ENCODE measurements around the gene ZKSCAN8.

Gene ZKSCAN8

DNA sequence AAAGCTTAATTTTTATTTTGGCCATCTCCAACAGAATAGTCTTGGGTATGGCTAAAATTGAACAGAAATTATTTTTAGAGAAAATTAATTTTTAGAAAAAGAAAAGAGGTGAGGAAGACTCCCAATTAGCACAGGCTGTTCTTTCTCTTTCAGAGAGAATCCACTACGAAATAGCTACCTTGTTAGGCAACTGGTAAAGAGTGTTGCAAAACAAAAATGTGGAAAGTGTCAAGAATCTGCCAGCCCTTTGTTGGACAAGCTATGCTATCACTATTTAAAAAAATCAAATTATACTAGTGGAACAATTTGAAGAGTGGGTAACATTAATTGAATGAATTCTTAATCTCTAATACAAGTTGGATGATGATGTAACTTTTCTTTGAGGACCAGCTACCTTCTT, 64.2 kb downstream of the ZKSCAN8 start:
- Mint-ChIP-seq H3K4me1 (peaks cover 17% of the 10 kb centered on the region), H3K9me3 (peaks cover 47% of the 10 kb centered on the region), H3K27me3 (ENCODE audit: low read depth, poor library complexity) (peaks cover 94% of the 10 kb centered on the region), H3K27ac (no peak overlapping the region), H3K4me3 (no peak overlapping the region), H3K36me3 (ENCODE audit: low read depth) (no peaks in the 10 kb centered on the region)
- no peak for DNase-seq
- TF ChIP-seq, protein P1, sequence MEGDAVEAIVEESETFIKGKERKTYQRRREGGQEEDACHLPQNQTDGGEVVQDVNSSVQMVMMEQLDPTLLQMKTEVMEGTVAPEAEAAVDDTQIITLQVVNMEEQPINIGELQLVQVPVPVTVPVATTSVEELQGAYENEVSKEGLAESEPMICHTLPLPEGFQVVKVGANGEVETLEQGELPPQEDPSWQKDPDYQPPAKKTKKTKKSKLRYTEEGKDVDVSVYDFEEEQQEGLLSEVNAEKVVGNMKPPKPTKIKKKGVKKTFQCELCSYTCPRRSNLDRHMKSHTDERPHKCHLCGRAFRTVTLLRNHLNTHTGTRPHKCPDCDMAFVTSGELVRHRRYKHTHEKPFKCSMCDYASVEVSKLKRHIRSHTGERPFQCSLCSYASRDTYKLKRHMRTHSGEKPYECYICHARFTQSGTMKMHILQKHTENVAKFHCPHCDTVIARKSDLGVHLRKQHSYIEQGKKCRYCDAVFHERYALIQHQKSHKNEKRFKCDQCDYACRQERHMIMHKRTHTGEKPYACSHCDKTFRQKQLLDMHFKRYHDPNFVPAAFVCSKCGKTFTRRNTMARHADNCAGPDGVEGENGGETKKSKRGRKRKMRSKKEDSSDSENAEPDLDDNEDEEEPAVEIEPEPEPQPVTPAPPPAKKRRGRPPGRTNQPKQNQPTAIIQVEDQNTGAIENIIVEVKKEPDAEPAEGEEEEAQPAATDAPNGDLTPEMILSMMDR (IDR thresholded peaks at IDR 0.05) = no peak

DNA sequence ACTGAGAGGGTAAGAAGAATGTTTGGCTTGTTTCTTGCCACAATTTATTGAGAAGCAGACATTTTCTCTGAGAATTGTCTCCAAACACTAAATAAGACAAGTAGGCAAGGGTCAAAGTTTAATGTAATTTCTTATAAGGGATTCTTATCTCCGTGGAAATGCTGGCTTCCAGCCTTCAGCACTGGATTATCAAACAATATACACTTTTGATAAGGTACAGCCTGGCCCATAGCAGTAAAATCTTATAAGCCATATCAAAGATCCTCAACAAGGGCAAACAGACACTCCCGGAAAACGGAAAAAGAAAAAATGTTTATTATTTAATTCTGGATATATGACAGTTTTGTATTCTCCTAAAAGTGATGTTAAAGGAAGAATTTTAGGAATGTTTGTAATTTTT, 64.8 kb downstream of the ZKSCAN8 start:
- no peak for DNase-seq
- no peak overlapping the region for H3K27ac Mint-ChIP-seq
- peaks cover 18% of the 10 kb centered on the region for H3K4me1 Mint-ChIP-seq
- no peaks in the 10 kb centered on the region for H3K36me3 Mint-ChIP-seq (ENCODE audit: low read depth)
- TF ChIP-seq, protein P1 (IDR thresholded peaks at IDR 0.05) = no peak
- peak overlapping the region; percentile 87 for H3K4me3 Mint-ChIP-seq
- H3K27me3 Mint-ChIP-seq (ENCODE audit: low read depth, poor library complexity) = peaks cover 94% of the 10 kb centered on the region
- peaks cover 47% of the 10 kb centered on the region for H3K9me3 Mint-ChIP-seq

DNA sequence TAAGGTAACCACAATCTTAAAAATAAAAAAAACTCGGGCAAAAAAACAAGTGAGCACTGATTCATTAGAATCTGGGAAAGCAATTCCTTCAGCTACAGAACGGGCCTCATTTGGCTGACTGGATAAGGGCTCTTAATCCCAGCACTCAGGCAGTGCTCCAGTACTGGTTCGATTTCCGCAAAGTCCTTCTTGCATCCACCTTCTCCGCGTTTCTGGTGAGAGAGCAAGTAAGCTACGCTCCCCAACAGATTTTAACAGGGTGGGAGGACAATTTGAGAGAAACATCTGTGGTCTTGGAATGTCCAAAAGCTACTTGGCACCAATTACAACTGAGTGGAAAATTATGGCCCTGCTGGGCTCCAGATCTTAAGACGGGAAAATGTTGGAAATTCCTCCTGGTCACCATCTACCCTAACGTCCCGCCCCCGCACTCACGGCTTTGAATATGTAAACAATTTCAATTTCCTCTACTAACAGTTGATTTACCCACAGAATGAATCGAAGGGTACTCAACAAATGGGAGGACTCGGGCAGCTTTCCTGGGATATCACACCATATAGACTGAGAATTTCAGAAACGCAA, 65.3 kb downstream of the ZKSCAN8 start:
- Mint-ChIP-seq H3K9me3 (peaks cover 47% of the 10 kb centered on the region), H3K36me3 (ENCODE audit: low read depth) (no peaks in the 10 kb centered on the region), H3K4me3 (peak overlapping the region; percentile 87), H3K4me1 (peaks cover 23% of the 10 kb centered on the region), H3K27ac (no peak overlapping the region), H3K27me3 (ENCODE audit: low read depth, poor library complexity) (peaks cover 94% of the 10 kb centered on the region)
- no peak for DNase-seq
- TF ChIP-seq, protein P1 (IDR thresholded peaks at IDR 0.05) = no peak

DNA sequence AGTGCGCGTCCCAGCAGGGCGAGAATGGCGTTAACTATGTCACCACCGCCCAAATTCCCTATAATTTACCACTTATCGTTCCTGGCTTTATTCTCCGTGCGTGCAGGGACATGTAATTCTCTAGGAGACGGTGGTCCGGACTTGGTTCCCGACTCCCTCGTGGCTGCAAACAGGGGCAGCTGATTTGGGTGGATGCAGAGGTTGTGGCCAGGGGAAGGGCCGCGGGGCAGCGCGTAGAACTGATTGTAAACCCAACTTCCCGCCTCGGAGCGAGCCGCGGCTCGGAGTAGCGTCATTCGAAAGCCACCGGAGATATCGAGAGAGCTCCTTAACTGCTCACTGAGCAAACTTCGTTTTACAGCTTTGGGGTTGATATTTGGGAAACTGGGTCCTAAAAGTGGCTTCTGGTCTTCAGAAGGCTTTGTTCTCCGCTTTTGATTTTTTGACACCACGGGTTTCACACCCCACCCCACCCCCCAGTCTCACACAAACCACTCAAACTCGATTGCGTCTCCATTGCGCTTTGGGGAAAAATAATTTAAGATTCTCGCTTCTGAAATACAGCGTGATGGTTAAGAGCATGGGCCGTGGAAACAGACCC, 65.9 kb downstream of the ZKSCAN8 start:
- Mint-ChIP-seq H3K27ac (no peak overlapping the region), H3K9me3 (peaks cover 47% of the 10 kb centered on the region), H3K4me1 (peaks cover 28% of the 10 kb centered on the region), H3K36me3 (ENCODE audit: low read depth) (no peaks in the 10 kb centered on the region), H3K27me3 (ENCODE audit: low read depth, poor library complexity) (peaks cover 94% of the 10 kb centered on the region), H3K4me3 (peak overlapping the region; percentile 87)
- peak; percentile 56 for DNase-seq
- TF ChIP-seq, protein P1 (IDR thresholded peaks at IDR 0.05) = no peak

- Mint-ChIP-seq H3K9me3 (peaks cover 47% of the 10 kb centered on the region), H3K4me3 (peak overlapping the region; percentile 87), H3K27me3 (ENCODE audit: low read depth, poor library complexity) (peaks cover 100% of the 10 kb centered on the region), H3K36me3 (ENCODE audit: low read depth) (no peaks in the 10 kb centered on the region), H3K4me1 (peaks cover 29% of the 10 kb centered on the region), H3K27ac (no peak overlapping the region)
- TF ChIP-seq, protein P1 (IDR thresholded peaks at IDR 0.05) = no peak
- DNase-seq = peak; percentile 25
Measured at GRCh38 chr6:28208111-28208659, 66.5 kb downstream of the ZKSCAN8 start.

Measured in nephron progenitor cell (in vitro differentiated cells).